ENCODE results near the gene DEFB114.
A peak's percentile ranks its signal among the peaks of the same experiment; 100 is the strongest.
"Not testable (repeated sequence)": the region's sequence is repeated elsewhere in the genome, so short reads cannot be mapped to it uniquely, and the experiment has no call there.

Gene DEFB114, protein sequence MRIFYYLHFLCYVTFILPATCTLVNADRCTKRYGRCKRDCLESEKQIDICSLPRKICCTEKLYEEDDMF

DNA sequence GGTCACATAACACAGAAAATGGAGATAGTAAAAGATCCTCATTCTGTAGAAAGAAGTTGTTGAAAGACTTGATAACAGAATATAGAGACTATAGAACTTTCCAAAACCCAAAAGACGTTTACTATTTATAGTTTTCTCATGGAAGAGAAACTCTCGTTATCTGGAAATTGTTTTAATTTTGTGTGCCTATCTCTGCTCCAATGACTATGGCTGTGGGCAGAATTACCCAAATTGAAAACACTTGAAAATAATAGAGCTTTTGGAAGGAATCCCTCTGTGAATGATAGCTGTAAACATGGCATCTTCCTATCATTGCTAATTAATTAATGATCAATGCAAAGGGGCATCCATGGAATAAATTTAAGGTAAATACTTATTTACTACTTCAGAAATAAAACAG lies at the start of gene DEFB114:
Gene DEFB114 (minus strand): TSS at position 101 of the 400 bp plus-strand sequence. CDS start 59 bp downstream, at position 42.
- DNase-seq, result no peak

DNA sequence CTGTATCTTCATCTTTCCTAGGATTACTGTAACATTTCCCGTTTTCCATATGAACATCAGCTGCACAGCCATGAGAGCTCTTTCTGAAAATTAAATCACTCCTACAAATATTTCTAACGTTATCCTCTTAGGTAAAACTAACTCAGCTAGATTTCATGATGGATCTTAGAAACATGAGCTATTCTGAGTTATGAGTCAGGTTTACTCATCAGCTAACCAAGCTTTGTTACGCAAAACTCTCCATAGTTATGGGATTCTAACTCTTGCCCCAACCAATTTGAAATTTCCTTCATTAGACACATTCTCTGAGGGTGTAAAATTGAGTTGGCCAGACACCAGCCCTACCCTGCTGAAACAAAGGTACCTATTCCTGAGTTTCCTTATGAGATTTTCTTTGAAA lies 43.9 kb upstream of the DEFB114 start:
- no peak for DNase-seq

DNA sequence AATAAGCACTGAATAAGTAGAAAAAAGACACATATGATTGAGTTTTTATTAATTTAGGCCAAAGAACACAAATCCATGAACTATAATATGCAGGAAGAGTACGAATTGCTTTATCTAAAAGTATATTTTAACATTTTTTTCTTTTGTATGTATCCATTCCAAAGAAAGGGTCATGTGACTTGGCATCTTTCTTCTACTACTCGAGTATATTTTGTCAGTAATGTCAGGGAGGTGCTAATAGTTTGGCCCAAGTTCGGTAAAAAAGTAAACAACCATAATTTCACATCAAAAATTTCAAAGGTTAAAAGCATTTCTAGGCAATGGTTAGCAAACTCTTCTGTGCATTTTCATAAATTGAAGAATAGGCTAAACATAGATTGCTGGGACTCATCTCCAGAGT lies 39.2 kb upstream of the DEFB114 start:
- no peak for DNase-seq

DNA sequence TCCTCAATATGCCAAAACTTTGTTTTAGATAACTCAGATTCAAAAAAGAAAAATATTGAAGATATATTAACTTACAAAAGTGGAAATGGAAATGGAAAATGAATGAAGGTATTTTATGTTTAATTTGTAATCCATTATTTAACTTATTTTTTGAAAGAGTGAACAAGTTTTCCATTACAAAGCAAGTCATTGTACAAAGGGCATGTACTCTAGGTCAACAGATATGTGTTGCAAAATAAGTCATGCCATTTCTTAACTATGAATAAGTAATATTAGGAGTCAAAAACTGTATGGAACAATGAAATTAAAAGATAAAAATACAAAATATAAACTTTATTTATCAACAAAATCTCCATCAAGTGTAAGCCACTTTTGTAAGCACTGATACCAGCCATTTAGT lies 31.3 kb upstream of the DEFB114 start:
- no peak for DNase-seq

DNA sequence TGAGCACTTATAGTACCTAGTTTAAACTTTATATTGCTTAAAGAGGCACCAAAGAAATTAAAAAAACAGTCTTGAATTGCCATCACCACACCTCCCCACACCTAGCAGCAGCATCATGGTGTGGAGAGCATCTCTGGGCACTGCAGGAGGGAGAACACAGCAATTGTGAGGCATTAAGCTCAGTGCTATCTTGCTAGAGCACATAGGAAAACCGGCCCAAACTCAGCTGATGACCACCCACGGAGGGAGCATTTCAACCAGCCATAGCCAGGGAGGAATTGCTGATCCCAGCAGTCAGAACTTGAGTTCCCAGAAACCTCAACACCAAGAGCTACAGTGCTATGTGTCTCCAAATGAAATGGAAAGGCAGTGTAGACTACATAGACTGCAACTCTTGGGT lies 24.9 kb upstream of the DEFB114 start:
- no peak for DNase-seq

DNA sequence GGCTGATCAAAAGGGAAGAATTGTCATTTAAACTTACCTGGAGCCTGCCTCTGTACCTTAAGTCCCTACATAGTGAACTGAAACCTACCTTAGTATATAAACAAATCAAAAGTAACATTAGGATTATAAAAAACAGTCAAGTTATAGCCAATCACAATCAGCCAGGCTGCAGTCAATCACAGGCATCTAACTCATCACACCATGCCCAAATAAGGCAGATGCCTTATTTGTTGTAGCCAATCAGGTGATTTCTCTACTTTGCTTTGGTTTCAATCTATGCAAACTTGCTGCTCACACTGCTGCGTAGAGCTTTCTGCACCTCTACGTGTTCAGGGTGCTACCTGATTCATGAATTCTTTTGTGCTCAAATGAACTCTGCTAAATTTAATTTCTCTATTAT lies 23.8 kb upstream of the DEFB114 start:
- no peak for DNase-seq

DNA sequence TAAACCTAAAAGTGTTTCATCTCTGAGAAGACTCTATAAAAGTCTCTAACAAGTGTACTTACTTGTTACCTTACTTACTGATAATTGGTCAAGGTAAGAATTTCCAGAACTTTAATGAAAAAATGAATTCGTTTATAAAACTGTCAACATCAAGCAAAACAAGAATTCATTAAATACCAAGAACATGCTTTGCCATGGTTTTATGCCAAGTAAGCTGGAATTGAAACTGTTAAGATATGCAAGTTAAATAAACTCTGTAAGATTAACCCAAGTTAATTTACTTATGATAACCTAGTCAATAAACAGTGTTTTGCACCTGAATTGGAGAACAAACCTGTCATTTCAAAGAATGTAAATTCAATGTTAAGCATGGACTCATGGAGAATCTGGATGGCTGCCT lies 22.6 kb upstream of the DEFB114 start:
- DNase-seq, result no peak

DNA sequence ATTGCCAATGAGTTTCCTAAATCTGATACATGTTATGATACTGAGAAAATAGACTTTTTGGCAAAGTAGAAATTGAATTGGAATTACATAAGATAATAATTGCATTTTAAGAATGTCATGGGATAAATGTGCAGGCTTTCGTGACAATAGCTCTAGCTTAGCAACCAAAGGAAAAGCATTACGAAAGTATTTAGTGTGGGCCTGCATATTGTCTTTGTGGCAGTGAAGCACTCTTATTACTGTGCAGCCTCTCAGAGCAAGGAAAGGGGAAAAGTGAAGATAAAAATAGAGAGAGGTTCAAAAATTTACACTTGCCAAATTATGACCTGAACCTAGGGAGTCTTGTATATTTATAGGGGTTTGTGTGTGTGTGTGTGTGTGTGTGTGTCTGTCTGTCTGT lies 18.1 kb upstream of the DEFB114 start:
- no peak for DNase-seq

DNA sequence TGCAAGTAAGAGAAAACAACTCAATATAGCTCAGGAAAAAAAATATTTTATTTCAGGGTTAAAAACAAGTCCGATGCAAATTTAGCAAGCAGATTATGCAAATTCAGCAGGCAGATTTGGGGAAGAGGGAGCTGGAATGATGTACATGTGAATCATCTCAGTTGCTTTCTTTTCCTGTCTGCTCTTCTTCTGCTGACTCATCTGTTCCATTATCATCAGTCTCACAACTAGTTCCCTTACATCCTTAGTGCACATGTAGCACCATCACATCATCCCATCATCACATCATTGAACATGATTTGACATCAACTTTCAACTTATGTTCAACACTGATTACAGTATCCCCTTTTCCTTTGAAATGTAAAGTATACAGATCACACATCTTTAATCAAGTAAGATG lies 16.9 kb upstream of the DEFB114 start:
- no peak for DNase-seq

DNA sequence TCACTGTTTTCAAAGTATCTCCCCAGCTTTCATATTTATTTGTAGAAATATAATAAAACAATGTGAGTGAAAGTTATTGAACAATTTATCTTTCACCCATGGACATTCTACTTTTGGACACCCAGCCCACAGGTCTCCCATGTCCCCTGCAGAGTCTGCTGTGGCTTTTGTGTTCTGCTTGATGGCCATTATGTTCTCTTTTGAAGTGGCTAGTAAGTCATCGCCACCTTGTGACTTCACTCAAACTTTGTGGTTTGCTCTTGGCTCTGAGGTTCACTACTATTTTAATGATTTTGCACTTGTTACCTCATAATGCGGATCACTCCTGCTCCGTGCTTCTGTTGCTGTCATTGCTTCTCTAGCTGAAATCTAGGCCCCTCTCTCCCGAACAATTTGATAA lies 15.6 kb upstream of the DEFB114 start:
- DNase-seq, result no peak

DNA sequence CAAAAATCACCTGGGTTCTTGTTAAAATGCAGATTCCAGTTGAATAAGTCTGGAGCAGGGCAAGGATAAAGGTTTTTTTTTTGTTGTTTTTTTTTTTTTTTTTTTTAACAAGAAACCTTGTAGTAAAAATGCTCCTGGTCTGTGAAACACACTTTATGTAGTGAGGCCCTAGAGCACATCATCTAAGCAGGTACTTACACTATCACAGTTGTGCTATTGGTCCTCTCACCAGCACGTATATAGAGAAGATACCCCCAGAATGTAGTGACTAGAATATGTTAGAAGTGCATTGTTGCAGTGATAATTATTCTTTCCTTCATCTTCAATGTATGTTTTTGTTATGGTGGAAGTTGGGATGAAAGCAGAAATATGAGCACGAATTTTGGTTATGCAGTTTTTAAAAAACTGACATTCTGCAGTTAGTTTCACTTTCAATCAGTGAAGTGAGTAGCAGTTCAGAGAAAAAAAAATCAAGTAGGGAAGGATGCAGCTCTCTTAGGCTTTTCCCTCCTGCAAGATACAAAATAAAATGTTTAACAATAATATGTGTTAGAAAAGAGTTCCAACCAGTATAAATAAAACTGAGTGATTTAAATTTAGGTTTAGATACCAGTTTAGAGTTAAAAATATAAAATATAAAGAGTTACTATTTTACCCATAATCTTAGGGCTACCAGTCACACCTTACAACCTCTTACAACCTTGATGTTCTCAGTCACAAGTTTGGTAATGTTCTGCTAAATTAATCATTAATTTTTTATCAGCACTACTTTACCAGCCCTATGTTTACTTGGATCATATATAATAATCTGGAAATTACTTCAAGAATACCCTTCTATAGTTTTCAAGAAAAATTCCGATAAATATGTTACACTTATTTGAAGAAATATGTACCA lies 14.6 kb upstream of the DEFB114 start:
- no peak for DNase-seq

DNA sequence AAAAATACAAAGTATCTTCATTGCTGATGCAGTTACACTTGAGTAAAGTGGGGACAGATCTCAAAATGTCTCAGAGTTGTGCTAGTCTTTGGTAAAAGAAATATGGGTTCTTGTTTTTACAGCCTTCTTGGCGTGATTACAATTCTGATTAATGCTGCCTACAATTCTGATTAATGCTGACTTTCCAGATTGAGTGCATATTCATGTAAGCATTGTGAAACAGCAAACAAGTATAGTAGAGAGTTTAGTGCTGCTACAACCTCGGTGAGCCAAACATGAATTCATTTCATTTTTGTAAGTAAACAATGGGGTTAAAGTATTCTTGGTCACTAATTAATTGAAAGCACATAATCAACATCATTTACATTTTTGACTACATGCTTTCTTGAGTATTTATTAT lies 5.6 kb upstream of the DEFB114 start, which contains the start of gene DEFB113:
Gene DEFB113 (minus strand): TSS at position 21 of the 400 bp plus-strand sequence. CDS start 0 bp downstream, at position 21.
- no peak for DNase-seq

DNA sequence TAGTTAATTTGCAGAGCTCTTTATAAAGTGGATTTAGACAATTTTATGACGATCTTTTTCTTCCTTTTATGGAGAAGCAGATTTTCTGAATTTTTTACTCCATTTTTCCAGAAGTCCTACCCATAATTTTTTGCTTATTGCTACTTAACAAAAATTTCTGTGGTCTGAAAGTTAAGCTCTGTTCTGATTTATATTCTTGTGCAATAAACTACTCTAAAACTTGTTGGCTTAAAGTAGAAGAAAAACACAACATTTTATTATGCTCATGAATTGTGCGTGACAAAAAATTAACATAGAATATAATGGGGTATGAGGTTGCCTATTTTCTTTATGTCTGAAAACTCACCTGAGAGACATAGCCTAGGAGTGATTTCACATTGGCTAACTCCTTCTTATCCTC lies 2.9 kb upstream of the DEFB114 start:
- DNase-seq, result no peak

DNA sequence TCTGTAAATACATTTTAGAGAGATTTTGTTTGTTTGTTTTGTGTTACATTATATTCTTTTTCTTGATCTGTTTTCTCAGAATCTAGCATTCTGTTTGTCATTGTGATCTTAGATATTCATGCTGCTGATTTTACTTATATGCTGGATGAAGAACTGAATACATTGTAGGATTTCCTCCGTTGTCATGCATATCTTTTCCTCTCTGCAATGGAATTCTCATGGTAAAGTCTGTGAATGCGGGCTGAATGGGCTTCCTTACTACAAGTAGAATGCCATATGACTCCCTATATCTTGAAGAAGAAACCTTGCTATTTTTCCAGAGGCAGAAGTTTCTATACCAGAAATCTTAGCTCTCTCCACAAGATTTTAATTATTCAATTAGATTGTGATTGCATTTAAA lies 2.4 kb upstream of the DEFB114 start:
- no peak for DNase-seq

DNA sequence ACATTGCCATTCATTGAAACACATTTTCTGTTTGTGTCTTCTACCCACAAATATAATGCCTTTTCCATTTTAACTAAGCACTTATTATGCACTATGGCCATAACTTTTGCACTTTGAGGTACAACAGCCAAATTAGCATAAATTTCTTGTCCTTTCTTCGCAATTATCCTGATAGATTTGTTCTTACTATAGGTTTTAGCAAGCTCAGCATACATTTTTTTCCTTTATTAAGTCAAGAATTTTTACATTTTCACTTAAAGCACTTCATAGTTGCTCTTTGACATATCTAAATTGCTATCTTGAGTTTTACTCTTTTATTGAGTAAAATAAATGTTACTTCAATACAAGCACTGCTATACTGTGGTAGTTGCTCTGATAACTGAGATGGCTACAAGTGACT lies 5.8 kb downstream of the DEFB114 start:
- DNase-seq, result no peak

DNA sequence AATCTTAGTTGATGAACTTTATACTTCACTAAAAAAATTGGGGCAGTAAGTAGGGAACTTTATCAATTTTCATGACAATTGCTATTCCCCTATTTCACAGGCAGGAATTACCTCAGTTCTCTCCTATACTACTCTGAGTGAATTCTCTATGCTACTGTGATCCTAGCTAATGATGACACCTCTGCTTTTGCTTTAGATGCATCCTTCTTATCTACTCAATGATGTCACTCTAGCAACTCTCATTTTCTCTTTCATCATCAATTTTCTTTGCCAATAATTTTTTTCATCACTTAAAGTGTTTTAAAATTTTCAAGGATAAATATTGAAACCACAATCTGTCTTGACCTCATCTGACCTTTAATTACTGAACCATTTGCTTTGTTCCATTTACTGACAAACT lies 8.1 kb downstream of the DEFB114 start:
- no peak for DNase-seq

DNA sequence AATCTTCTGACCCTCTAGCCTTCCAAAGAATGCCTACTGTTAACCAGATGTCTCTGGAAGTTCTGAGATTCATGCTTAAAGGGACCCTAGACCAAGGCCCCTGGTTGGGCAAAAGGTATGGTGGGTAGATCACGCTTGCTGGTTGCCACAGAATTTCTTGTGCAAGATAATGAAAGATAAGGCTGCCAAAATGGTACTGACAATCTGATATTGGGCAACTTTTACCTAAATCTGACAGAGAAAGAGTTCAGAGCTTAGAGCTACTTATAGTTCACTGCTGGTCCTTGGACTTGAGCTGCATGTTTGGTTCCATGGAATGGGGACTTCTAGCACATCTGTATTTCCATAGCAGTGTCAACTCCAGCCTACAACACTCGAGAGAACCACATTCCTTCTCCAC lies 12.0 kb downstream of the DEFB114 start:
- DNase-seq, result no peak

DNA sequence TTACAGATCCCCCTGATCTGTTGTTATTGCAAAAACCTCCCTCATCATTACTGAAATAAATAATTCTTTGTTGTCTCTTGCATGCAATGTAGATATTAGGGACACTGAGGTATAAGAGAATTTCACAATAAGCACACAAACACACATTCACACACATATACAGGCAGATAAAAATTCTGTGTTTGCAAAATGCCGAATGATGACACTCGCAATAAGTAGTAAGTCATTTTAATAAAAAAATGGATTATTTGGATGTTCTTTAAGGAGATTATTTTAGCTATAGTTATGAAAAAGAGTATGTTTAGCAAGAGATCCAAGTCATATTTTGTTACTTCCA lies 13.6 kb downstream of the DEFB114 start:
- DNase-seq, result no peak

DNA sequence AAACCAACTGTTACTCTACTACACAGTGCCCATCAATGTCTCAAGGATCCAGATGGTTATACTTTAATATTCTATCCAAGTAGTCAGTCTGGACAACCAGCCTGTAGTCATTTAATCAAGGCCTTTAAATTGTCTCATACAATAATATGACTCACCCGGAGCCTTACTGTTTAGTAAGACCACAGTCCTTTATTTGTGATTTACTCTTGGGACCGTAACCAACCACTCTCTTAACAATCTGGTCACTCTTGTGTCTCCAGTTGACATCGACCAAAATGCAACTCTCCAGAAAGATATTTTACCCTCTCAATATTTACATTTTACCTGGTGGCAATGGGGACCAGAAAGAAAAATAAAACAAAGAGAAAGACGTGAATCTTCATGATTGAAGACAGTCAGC lies 14.9 kb downstream of the DEFB114 start:
- no peak for DNase-seq

DNA sequence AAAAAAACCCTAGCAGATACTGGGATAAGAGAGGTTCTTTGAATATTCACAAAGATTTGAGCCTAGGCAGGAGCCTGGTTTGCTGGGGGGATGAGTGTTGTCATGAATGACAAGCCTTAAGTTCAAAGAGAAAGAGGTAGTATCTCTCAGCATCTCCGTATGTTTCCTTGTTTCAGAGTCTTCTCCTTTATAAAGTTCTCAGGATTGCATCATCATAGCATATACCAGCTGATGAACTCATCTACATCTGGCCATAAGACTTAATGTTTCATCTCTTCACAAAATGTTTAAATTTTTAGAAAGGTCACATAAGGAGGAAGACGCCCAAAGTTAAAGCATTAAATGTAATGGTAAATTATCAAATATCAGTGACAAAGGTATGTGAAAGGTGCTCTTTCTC lies 17.1 kb downstream of the DEFB114 start:
- no peak for DNase-seq

DNA sequence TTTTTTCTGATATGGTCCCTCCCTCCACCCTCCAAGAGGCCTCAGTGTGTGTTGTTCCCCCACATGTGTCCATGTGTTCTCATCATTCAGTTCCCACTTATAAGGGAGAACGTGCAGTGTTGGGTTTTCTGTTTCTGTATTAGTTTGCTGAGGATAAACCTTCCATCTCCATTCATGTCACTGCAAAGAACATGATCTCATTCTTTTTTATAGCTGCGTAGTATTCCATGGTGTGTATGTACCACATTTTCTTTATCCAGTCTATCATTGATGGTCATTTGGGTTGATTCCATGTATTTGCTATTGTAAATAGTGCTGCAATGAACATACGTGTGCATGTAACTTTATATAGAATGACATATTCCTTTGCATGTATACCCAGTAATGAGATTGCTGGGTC lies 19.9 kb downstream of the DEFB114 start:
- not testable (repeated sequence) for DNase-seq

DNA sequence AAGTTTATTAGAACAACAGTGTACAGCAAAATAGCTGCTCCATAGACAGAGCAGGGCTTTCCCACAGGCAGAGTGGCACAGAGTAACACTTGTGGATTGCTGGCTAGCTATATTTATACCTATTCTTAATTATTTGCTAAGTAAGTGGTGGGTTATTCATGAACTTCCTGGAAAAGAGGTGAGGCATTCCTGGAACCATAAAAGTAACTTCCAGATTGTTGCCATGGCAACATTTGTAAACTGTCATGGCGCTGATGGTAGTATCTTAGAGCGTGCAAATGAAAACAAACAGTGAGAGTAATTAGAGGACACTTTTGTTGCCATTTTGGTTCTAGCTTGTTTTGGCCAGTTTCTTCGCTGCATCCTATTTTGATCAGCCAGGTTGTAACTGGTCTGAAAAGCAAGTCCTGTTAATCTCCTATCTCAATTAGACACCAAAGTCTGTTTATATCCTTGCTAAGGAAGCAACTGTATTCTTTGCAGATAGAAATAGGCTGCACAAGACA lies 23.9 kb downstream of the DEFB114 start:
- DNase-seq, result peak; percentile 25

DNA sequence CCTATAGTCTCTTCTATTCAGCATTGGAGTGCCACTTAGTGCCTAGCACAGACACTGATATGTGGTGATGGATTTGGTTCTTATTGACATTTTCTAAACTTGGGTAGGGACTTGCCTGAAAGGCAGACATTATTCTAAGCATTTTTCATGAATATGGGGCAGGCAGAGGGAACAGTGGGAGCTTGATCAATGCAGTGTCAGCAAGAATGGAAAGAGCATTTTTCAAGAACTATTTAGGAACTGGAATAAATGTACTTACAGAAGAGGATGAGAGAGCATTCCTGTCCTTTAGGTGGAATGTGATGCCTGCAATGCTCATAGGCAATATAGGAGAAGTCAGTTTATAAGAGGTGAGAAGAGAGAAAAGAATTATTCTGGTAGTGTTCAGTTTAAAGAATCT lies 26.2 kb downstream of the DEFB114 start:
- DNase-seq, result no peak

DNA sequence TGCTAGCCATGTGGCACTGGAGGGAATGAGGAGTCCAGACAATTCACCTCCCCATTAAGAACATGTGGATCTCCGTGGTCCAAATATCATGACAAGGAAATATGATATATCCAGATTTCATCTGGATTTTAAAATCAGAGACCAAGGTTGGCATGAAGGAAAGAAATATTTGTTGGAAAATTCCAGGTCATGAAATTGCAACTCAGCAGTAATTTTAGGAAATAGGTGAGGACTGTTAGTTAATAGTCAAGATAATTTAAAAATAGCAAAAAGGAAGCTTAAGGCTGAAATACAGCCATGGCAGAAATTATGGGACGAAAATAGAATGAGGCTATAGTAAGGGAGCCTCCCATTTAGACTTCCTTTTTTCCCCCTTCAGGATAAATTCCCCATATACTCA lies 26.9 kb downstream of the DEFB114 start:
- no peak for DNase-seq

DNA sequence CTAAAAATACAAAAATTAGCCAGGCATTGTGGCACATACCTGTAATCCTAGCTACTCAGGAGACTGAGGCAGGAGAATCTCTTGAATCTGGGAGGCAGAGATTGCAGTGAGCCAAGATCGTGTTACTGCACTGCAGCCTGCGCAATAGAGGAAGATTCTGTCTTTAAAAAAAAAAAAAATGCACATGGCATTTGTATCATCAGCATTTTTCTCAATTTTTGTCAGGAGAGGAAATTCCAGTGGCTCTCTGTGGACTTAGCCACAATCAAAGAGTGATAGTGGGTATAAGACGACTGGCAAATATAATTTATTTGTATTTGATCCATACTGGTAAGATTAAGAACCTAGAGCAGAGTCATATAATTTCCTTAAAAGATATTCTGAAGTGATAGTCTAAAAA lies 28.6 kb downstream of the DEFB114 start:
- DNase-seq, result no peak

All from NCI-H774 (cell line).